Epithelial cell of esophagus (primary cell): ENCODE results near the gene PTDSS2.
A peak's percentile ranks its signal among the peaks of the same experiment; 100 is the strongest.

Experiments
- DNase-seq: peaks from one replicate; pipeline ENCODE4 v3.0.0; 2010; ENCODE audit warnings: low read depth
- H3K4me3 ChIP-seq: 2 replicates; pipeline ENCODE4 v1.5.1; 2011; ENCODE audit warnings: mild to moderate bottlenecking, low read length, control low read depth
- CTCF ChIP-seq: IDR thresholded peaks from 2 replicates; pipeline ENCODE4 v1.5.1; 2011; ENCODE audit warnings: low read depth, mild to moderate bottlenecking, low read length, control low read depth, inconsistent platforms; ENCODE audit not compliant: insufficient read depth; ENCODE audit errors: missing control alignments

The PTDSS2 gene

GRCh38 chr11:455566-456147 lies 5.6 kb downstream of the PTDSS2 start:
- DNase-seq: no peak
- TF ChIP-seq CTCF: no peak
- no peak overlapping the region for H3K4me3 ChIP-seq

GRCh38 chr11:456533-456932 lies 6.5 kb downstream of the PTDSS2 start:
- DNase-seq: no peak
- TF ChIP-seq CTCF: no peak
- H3K4me3 ChIP-seq: no peak overlapping the region

- no peak for TF ChIP-seq CTCF
- H3K4me3 ChIP-seq: no peak overlapping the region
- no peak for DNase-seq
Measured at GRCh38 chr11:457111-457760, 7.2 kb downstream of the PTDSS2 start.

DNA sequence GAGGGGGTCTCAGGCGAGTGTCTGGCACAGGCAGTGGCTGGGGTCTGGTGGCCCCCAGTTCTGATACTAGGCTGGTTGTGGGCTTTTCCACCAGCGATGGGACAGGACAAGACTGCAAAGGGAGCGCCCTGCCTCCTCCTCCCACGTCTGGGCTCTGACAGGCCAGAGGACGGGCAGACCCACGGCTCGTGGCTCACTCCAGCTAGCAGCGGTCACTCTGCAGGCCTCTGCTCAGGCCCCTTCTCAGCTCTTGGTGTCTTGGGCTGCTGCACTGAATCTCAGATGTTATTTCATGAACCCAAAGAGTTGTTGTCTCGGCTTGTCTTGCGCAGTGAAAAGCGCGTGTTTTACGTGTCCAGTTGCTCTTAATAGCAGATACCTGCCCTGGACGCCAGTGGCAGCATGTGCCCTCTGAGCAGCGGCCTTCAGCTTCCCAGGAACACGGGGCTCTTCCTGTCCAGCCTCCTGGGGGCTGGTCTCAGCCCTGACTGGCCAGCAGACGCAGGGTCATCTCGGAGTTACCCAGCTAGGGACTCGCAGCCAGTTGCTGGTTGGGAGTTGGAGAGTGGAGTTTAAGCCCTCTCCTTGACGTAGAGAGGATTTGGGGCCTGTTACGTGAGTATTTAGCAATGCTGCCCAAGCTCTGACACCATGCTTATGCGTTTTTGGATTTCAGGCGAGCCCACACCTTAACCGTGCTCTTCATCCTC lies 9.6 kb downstream of the PTDSS2 start:
- H3K4me3 ChIP-seq: no peak overlapping the region
- DNase-seq: no peak
- no peak for TF ChIP-seq CTCF

GRCh38 chr11:460331-461199 lies 10.5 kb downstream of the PTDSS2 start:
- no peak for TF ChIP-seq CTCF
- no peak overlapping the region for H3K4me3 ChIP-seq
- DNase-seq: peak; percentile 65

GRCh38 chr11:461626-462025 lies 11.5 kb downstream of the PTDSS2 start:
- no peak for TF ChIP-seq CTCF

More at GRCh38 chr11:461626-462025, 11.5 kb downstream of the PTDSS2 start:
- no peak for DNase-seq
- H3K4me3 ChIP-seq: no peak overlapping the region
